ENCODE data around the gene XXYLT1. TPM values are rescaled to one million over a fixed set of nuclear protein-coding genes. Genes with fewer than 3 reads are reported as not detected.

The XXYLT1 gene
- total and polyA plus RNA-seq, 10 of the 15 experiments (the other 5 are each of a cell fraction or from before 2014, with no cell fraction given) = 1.2 to 14.2 (median 9.3) TPM

- DNase-seq (ENCODE audit: low read depth, low spot score) (no peak), ATAC-seq (no peak), FAIRE-seq (no peak)
- no TSS peak for BruUV-seq (replicated peaks)
- in situ Hi-C loops (cut with MboI) = no loop called here
- WGBS (ENCODE audit: insufficient coverage, insufficient replicate concordance, low lambda C conversion rate, missing lambda C conversion rate) = 49% methylated on average over 12 of the region's 12 CpGs
- H3K4me2 ChIP-seq (ENCODE audit: control insufficient read depth, insufficient read depth) = no peak overlapping the region
- H3K4me3 ChIP-seq = no peak overlapping the region
- H3K9me3 ChIP-seq (replicated peaks; ENCODE audit: control insufficient read depth, insufficient read depth, low read length) = no peaks in the 10 kb centered on the region
- ChIA-PET SMC1A (ENCODE audit: uncharacterized antibody, unreplicated experiment) (no interaction called here), RAD21 (ENCODE audit: unreplicated experiment) (no interaction called here), CTCF (interaction anchor here (0.6 kb wide), 1 partner anchor 25 kb away, joined by 3 read pairs; no protein-coding TSS in a partner anchor), POLR2A (no interaction called here)
- H3K9ac ChIP-seq (ENCODE audit: control insufficient read depth, insufficient read depth, low read length) = no peak overlapping the region
- no peaks in the 10 kb centered on the region; a peak in 2 of 4 replicates for H3K27me3 ChIP-seq (replicated peaks in 1 of 2; ENCODE audit: control insufficient read depth in 2 of 2, insufficient read depth in 2 of 2, low read length in 1 of 2)
- H4K20me1 ChIP-seq (ENCODE audit: control insufficient read depth, insufficient read depth) = no peaks in the 10 kb centered on the region
- no peaks in the 10 kb centered on the region for H3K36me3 ChIP-seq (ENCODE audit: control insufficient read depth in 2 of 2, insufficient read depth in 2 of 2, low read length in 1 of 2)
- H3K4me1 ChIP-seq (ENCODE audit: control insufficient read depth, insufficient read depth, low read length) = no peaks in the 10 kb centered on the region
- H3K27ac ChIP-seq (ENCODE audit: control insufficient read depth, insufficient read depth) = no peak overlapping the region
- no peaks in the 10 kb centered on the region for H3K79me2 ChIP-seq (ENCODE audit: control insufficient read depth, insufficient read depth, low read length)
- intact Hi-C loops (cut with micrococcal nuclease; ENCODE audit: unreplicated experiment) = no loop called here
- no peak overlapping the region for H2AFZ ChIP-seq (ENCODE audit: control insufficient read depth, low read depth, low read length)
- TF ChIP-seq USF1 (IDR thresholded peaks at IDR 0.05; ENCODE audit: borderline replicate concordance, extremely low read length, insufficient read depth, low read depth, low read length) (no peak), TCF12 (IDR thresholded peaks at IDR 0.05; ENCODE audit: low read depth, low read length) (no peak), ETV6 (conservative IDR thresholded peaks at IDR 0.05 in 1 of 2, IDR thresholded peaks at IDR 0.05 in 1 of 2; ENCODE audit: borderline replicate concordance in 1 of 2, low read depth in 1 of 2) (no peak), SIX5 (IDR thresholded peaks at IDR 0.05; ENCODE audit: low read depth, low read length, severe bottlenecking) (no peak), RAD21 (IDR thresholded peaks at IDR 0.05; ENCODE audit: insufficient read depth, low read depth, low read length) (no peak), BHLHE40 (IDR thresholded peaks at IDR 0.05; ENCODE audit: borderline replicate concordance in 1 of 2, low read depth in 2 of 2, low read length in 1 of 2) (no peak), TBL1XR1 (IDR thresholded peaks at IDR 0.05; ENCODE audit: low read depth, low read length) (no peak), RAD51 (IDR thresholded peaks at IDR 0.05) (no peak), SMARCA5 (IDR thresholded peaks at IDR 0.05) (no peak), POLR2AphosphoS2 (IDR thresholded peaks at IDR 0.05; ENCODE audit: low read depth, low read length) (no peak), CTCF (IDR thresholded peaks at IDR 0.05 in 2 of 3, conservative IDR thresholded peaks at IDR 0.05 in 1 of 3; ENCODE audit: control insufficient read depth in 2 of 3, extremely low read depth in 1 of 3, insufficient read depth in 1 of 3, low read depth in 3 of 3, low read length in 3 of 3) (no peak), HSF1 (IDR thresholded peaks at IDR 0.05; ENCODE audit: low read depth, low read length) (no peak), ZNF384 (IDR thresholded peaks at IDR 0.05; ENCODE audit: borderline replicate concordance, low read depth, low read length) (no peak), PAX8 (IDR thresholded peaks at IDR 0.05) (no peak), POLR2A (IDR thresholded peaks at IDR 0.05; ENCODE audit: low read depth, low read length) (no peak), BCL3 (IDR thresholded peaks at IDR 0.05; ENCODE audit: borderline replicate concordance, insufficient read depth, low read depth, low read length, poor library complexity, severe bottlenecking) (no peak), MYB (IDR thresholded peaks at IDR 0.05; ENCODE audit: borderline replicate concordance, low read depth, low read length) (no peak), IKZF2 (IDR thresholded peaks at IDR 0.05) (no peak), BRCA1 (IDR thresholded peaks at IDR 0.05; ENCODE audit: low read depth, low read length) (no peak)
These were observed 227.2 kb downstream of the XXYLT1 start for GRCh38 chr3:195043607-195044339.
